Fibroblast of mammary gland (primary cell): ENCODE data around the gene PLAA.

Source experiments
- DNase-seq: peaks from one replicate; pipeline ENCODE4 v3.0.0-alpha.2; 2010; ENCODE audit warnings: low read depth
- H3K4me3 ChIP-seq: 2 replicates; pipeline ENCODE4 v1.5.1; 2011; ENCODE audit warnings: low read depth, mild to moderate bottlenecking, low read length, moderate library complexity; ENCODE audit not compliant: control insufficient read depth
- CTCF ChIP-seq: conservative IDR thresholded peaks from 2 replicates; pipeline ENCODE4 v1.5.1; 2011; ENCODE audit warnings: low read depth, low read length, inconsistent platforms; ENCODE audit not compliant: control insufficient read depth, insufficient read depth

Gene PLAA

GRCh38 chr9:26904671-26905070 is 42.4 kb downstream of the PLAA start:
- TF ChIP-seq CTCF = no peak
- no peak overlapping the region for H3K4me3 ChIP-seq
- no peak for DNase-seq

GRCh38 chr9:26904070-26904469 is 43.0 kb downstream of the PLAA start:
- H3K4me3 ChIP-seq = no peak overlapping the region
- DNase-seq = no peak
- TF ChIP-seq CTCF = no peak

GRCh38 chr9:26893030-26893676 is 53.9 kb downstream of the PLAA start:
- peak overlapping the region; percentile 95 for H3K4me3 ChIP-seq
- DNase-seq = no peak
- no peak for TF ChIP-seq CTCF

GRCh38 chr9:26892251-26893029 is 54.6 kb downstream of the PLAA start, which contains the start of gene CAAP1:
Gene CAAP1 (minus strand): TSS chr9:26892802. CDS start chr9:26892715, 87 bp downstream.
- peak within 1 kb of the TSS; percentile 95 for H3K4me3 ChIP-seq
- peak; percentile 90 for DNase-seq
- peak; percentile 30 for TF ChIP-seq CTCF

- TF ChIP-seq CTCF = no peak
- no peak for DNase-seq
- H3K4me3 ChIP-seq = peak overlapping the region; percentile 95
Measured at GRCh38 chr9:26891726-26892125, 55.3 kb downstream of the PLAA start.

GRCh38 chr9:26888271-26888670 is 58.8 kb downstream of the PLAA start:
- no peak overlapping the region for H3K4me3 ChIP-seq
- DNase-seq = no peak
- TF ChIP-seq CTCF = no peak
